ENCODE results near the gene CRYBB2. TPM values are rescaled to one million over a fixed set of nuclear protein-coding genes. Genes with fewer than 3 reads are reported as not detected.
"Not testable (repeated sequence)": the region's sequence is repeated elsewhere in the genome, so short reads cannot be mapped to it uniquely, and the experiment has no call there.

CRYBB2 gene
- total and polyA plus RNA-seq, 12 donors: 0.24 to 1.9 (median 1.1) TPM; not detected in 8

DNA sequence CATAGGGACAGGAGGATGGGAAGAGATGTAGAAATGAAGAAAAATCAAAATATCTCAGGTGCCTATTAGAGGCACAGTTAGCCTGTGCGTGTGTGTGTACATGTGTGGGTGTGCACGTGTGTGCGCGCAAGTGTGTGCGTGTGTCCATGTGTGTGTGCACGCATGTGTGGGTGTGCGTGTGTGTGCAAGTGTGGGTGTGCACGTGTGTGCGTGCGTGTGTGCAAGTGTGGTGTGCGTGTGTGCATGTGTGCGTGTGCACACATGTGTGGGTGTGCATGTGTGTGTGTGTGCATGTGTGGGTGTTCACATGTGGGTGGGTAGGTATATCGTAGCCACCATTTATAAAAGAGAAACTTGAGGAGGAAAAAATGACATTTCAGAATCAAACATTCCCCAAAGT lies 9.4 kb downstream of the CRYBB2 start:
- H3K27me3 ChIP-seq: no peaks in the 10 kb centered on the region
- no peaks in the 10 kb centered on the region for H3K36me3 ChIP-seq (replicated peaks in 1 of 2)
- H3K9me3 ChIP-seq (replicated peaks in 1 of 3): no peaks in the 10 kb centered on the region
- WGBS, 4 donors: 82 to 94% (median 89%) methylated on average over 13 of the region's 13 CpGs
- no peak for TF ChIP-seq POLR2A (IDR thresholded peaks at IDR 0.05)
- TF ChIP-seq, protein P1, sequence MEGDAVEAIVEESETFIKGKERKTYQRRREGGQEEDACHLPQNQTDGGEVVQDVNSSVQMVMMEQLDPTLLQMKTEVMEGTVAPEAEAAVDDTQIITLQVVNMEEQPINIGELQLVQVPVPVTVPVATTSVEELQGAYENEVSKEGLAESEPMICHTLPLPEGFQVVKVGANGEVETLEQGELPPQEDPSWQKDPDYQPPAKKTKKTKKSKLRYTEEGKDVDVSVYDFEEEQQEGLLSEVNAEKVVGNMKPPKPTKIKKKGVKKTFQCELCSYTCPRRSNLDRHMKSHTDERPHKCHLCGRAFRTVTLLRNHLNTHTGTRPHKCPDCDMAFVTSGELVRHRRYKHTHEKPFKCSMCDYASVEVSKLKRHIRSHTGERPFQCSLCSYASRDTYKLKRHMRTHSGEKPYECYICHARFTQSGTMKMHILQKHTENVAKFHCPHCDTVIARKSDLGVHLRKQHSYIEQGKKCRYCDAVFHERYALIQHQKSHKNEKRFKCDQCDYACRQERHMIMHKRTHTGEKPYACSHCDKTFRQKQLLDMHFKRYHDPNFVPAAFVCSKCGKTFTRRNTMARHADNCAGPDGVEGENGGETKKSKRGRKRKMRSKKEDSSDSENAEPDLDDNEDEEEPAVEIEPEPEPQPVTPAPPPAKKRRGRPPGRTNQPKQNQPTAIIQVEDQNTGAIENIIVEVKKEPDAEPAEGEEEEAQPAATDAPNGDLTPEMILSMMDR (IDR thresholded peaks at IDR 0.05): no peak
- no peak overlapping the region for H3K4me3 ChIP-seq
- H3K4me1 ChIP-seq (replicated peaks in 1 of 2): no peaks in the 10 kb centered on the region
- no peak overlapping the region for H3K27ac ChIP-seq
- no peak for DNase-seq
- intact Hi-C loops (cut with DNase I): no loop called here

DNA sequence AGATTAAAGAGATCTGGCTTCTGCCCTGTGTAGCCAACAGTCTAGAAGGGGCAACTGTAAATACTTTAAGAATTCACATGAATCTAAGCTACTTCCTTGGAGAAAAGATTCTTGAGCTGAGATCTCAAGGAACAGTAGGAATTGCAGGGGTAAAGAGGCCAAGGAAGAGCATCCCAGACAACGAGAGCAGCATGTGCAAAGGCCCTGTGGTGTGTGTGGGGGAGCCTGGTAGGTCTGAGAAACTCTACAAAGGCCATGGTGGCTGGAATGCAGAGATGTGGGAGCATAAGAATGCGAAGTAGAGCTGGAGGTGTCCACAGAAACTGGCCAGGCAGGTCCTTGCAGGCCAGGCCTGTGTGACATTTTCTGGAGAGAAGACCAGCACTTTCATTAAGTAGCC lies 11.3 kb downstream of the CRYBB2 start:
- H3K9me3 ChIP-seq (replicated peaks in 1 of 3); intact Hi-C loops (cut with DNase I); H3K27ac ChIP-seq; H3K36me3 ChIP-seq (replicated peaks in 1 of 2); H3K4me1 ChIP-seq (replicated peaks in 1 of 2); DNase-seq; H3K4me3 ChIP-seq; H3K27me3 ChIP-seq: not testable (repeated sequence)
- WGBS, 4 donors: 89 to 95% (median 91%) methylated on average over 2 of the region's 2 CpGs

DNA sequence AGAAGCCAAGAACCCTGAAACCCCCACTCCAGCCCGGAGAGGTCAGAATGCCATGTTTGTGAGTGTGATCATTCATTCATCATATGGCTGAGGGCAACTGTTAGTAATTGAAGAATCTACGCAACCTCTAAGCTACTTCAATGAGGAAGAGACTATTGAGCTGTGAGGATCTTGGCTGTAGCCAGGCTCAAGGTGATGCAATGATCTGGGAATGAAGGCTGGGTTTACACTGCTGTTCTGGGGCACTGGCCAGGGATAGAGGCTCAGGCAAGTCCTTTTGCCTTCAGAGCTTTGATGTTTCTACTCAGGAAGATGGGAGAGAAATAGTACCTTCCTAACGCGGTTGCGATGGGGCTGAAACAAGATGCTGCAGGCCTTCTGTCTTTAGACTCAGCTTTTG lies 12.9 kb downstream of the CRYBB2 start:
- Histone ChIP-seq H3K36me3 (replicated peaks in 1 of 2) (no peaks in the 10 kb centered on the region), H3K4me1 (replicated peaks in 1 of 2) (peaks cover 0 to 7% of the 10 kb centered on the region in 2 donors), H3K27me3 (no peaks in the 10 kb centered on the region), H3K4me3 (no peak overlapping the region), H3K27ac (no peak overlapping the region), H3K9me3 (replicated peaks in 1 of 3) (no peaks in the 10 kb centered on the region)
- no peak for DNase-seq
- TF ChIP-seq, protein P1 (IDR thresholded peaks at IDR 0.05): no peak
- TF ChIP-seq POLR2A (IDR thresholded peaks at IDR 0.05): no peak
- WGBS, 4 donors: 63 to 90% (median 86%) methylated on average over 4 to 5 of the region's 5 CpGs
- intact Hi-C loops (cut with DNase I): no loop called here

DNA sequence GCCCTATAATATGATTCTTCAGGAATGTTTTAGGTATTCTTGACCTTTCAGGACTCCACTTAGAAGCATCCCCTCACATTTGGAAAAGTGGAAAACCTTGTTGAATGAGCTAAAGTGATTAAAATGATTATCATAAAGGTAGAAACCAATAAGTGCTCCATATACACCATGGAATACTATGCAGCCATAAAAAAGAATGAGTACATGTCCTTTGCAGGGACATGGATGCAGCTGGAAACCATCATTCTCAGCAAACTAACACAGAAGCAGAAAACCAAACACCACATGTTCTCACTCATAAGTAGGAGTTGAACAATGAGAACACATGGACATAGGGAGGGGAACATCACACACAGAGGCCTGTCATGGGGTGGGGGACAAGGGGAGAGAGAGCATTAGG lies 14.3 kb downstream of the CRYBB2 start:
- H3K27me3 ChIP-seq; intact Hi-C loops (cut with DNase I): not testable (repeated sequence)

DNA sequence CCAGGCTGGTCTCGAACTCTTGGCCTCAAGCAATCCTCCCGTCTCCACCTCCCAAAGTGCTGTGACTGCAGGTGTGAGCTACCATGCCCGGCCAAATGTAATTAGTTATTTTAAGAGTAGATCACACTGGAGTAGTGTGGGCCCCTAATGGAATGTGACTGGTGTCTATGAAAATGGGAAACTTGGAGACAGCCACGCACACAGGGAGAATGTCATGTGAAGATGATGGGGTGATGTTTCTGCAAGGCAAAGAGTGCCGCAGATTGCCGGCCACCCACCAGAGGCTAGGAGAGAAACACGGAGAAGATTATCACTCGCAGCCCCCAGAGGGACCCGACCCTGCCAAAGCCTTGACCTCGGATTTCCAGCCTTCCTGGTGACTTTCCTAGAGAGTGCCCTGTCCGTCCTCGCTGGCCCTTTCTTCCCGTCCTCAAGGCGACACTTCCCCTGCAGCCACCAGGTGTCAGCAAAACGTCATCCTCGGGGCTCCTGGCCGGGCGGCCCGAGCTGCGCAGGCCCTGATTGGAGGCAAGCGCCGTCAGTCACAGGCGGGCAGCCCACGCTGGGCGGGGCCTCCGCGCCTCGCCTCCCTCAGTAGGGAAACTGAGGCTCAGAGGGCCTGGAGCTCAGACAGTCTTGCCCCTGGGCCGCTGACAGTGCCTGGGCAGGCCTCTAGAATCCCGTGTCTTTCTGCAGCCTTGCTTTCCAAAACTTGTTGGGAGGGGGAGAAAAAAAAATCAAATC lies 16.3 kb downstream of the CRYBB2 start:
- no peak overlapping the region for H3K4me3 ChIP-seq
- no peaks in the 10 kb centered on the region for H3K27me3 ChIP-seq
- H3K36me3 ChIP-seq (replicated peaks in 1 of 2): no peaks in the 10 kb centered on the region
- 12 to 26% (median 13%) methylated on average over 12 to 30 of the region's 30 CpGs for WGBS, 4 donors
- no peak for TF ChIP-seq POLR2A (IDR thresholded peaks at IDR 0.05)
- TF ChIP-seq, protein P1 (IDR thresholded peaks at IDR 0.05): peak; percentile 36 to 71 (median 64)
- H3K9me3 ChIP-seq (replicated peaks in 1 of 3): no peaks in the 10 kb centered on the region
- peaks cover 0 to 7% of the 10 kb centered on the region in 2 donors for H3K4me1 ChIP-seq (replicated peaks in 1 of 2)
- DNase-seq: peak; percentile 79 to 91 (median 88)
- no peak overlapping the region for H3K27ac ChIP-seq
- intact Hi-C loops (cut with DNase I): no loop called here

More for the DNA sequence above, 14.3 kb downstream of the CRYBB2 start:
- H3K4me1 ChIP-seq (replicated peaks in 1 of 2); H3K9me3 ChIP-seq (replicated peaks in 1 of 3); H3K27ac ChIP-seq; DNase-seq; H3K4me3 ChIP-seq; H3K36me3 ChIP-seq (replicated peaks in 1 of 2): not testable (repeated sequence)
